ENCODE data around the gene ATP8B3. TPM values are rescaled to one million over a fixed set of nuclear protein-coding genes. Genes with fewer than 3 reads are reported as not detected.

ATP8B3 gene
- total RNA-seq, 4 donors from 2014 or later: 0.09 to 0.24 TPM; not detected in 2

GRCh38 chr19:1750343-1751021, 61.6 kb downstream of the ATP8B3 start:
- Histone ChIP-seq H3K4me3 (peak overlapping the region in 1 of 4 donors; percentile 36), H3K4me1 (peaks cover 4 to 8% of the 10 kb centered on the region in 2 donors)

GRCh38 chr19:1749373-1750342, 62.4 kb downstream of the ATP8B3 start:
- Histone ChIP-seq H3K4me3 (peak overlapping the region in 2 of 4 donors; percentile 13 to 36), H3K9me3 (no peaks in the 10 kb centered on the region), H3K27me3 (peaks cover 73 to 83% (median 82%) of the 10 kb centered on the region in 3 donors), H3K36me3 (no peaks in the 10 kb centered on the region), H3K27ac (no peak overlapping the region), H3K4me1 (peaks cover 4 to 8% of the 10 kb centered on the region in 2 donors)
- no peak for TF ChIP-seq POLR2A (IDR thresholded peaks at IDR 0.05)
- no peak for TF ChIP-seq CTCF (IDR thresholded peaks at IDR 0.05 in 4 of 5, conservative IDR thresholded peaks at IDR 0.05 in 1 of 5)
- in situ Hi-C loops (cut with MboI; ENCODE audit: low sequenced_read_pairs in 4 of 4): loop anchor here in 1 of 4 donors (25.0 kb wide), 1 partner anchor 212 kb away; no protein-coding TSS in a partner anchor
- ATAC-seq (no peak), DNase-seq (no peak)
- intact Hi-C loops (cut with DNase I; ENCODE audit: low total_unique reads): no loop called here

More at GRCh38 chr19:1750343-1751021, 61.6 kb downstream of the ATP8B3 start:
- H3K27me3 ChIP-seq: peaks cover 71 to 83% (median 81%) of the 10 kb centered on the region in 3 donors
- H3K36me3 ChIP-seq: no peaks in the 10 kb centered on the region
- H3K9me3 ChIP-seq: no peaks in the 10 kb centered on the region
- H3K27ac ChIP-seq: no peak overlapping the region
- intact Hi-C loops (cut with DNase I; ENCODE audit: low total_unique reads) (no loop called here), in situ Hi-C loops (cut with MboI; ENCODE audit: low sequenced_read_pairs in 4 of 4) (loop anchor here in 1 of 4 donors (25.0 kb wide), 1 partner anchor 213 kb away; no protein-coding TSS in a partner anchor)
- DNase-seq (no peak), ATAC-seq (no peak)
- no peak for TF ChIP-seq POLR2A (IDR thresholded peaks at IDR 0.05)
- TF ChIP-seq CTCF (IDR thresholded peaks at IDR 0.05 in 4 of 5, conservative IDR thresholded peaks at IDR 0.05 in 1 of 5): no peak

GRCh38 chr19:1748873-1749341, 63.2 kb downstream of the ATP8B3 start:
- H3K27me3 ChIP-seq: peaks cover 78 to 88% (median 86%) of the 10 kb centered on the region in 3 donors
- H3K9me3 ChIP-seq: no peaks in the 10 kb centered on the region
- intact Hi-C loops (cut with DNase I; ENCODE audit: low total_unique reads): no loop called here
- no peak overlapping the region for H3K27ac ChIP-seq
- peaks cover 4 to 8% of the 10 kb centered on the region in 2 donors for H3K4me1 ChIP-seq
- no peaks in the 10 kb centered on the region for H3K36me3 ChIP-seq
- DNase-seq: no peak
- in situ Hi-C loops (cut with MboI; ENCODE audit: low sequenced_read_pairs in 4 of 4): no loop called here
- H3K4me3 ChIP-seq: peak overlapping the region in 1 of 4 donors; percentile 36
- TF ChIP-seq POLR2A (IDR thresholded peaks at IDR 0.05): no peak
- no peak for TF ChIP-seq CTCF (IDR thresholded peaks at IDR 0.05 in 4 of 5, conservative IDR thresholded peaks at IDR 0.05 in 1 of 5)
- ATAC-seq: no peak

GRCh38 chr19:1748115-1748872, 63.8 kb downstream of the ATP8B3 start:
- H3K27me3 ChIP-seq: peaks cover 80 to 92% (median 89%) of the 10 kb centered on the region in 3 donors
- no peak overlapping the region for H3K27ac ChIP-seq
- H3K4me1 ChIP-seq: peaks cover 4 to 8% of the 10 kb centered on the region in 2 donors
- in situ Hi-C loops (cut with MboI; ENCODE audit: low sequenced_read_pairs in 4 of 4) (no loop called here), intact Hi-C loops (cut with DNase I; ENCODE audit: low total_unique reads) (no loop called here)
- ATAC-seq (no peak), DNase-seq (no peak)
- H3K36me3 ChIP-seq: no peaks in the 10 kb centered on the region
- no peak overlapping the region for H3K4me3 ChIP-seq
- TF ChIP-seq POLR2A (IDR thresholded peaks at IDR 0.05) (no peak), CTCF (IDR thresholded peaks at IDR 0.05 in 4 of 5, conservative IDR thresholded peaks at IDR 0.05 in 1 of 5) (no peak)
- no peaks in the 10 kb centered on the region for H3K9me3 ChIP-seq
